NCI-H2029 (cell line): Measurements from ENCODE around the gene GALR1.
"Not testable (repeated sequence)": the region's sequence is repeated elsewhere in the genome, so short reads cannot be mapped to it uniquely, and the experiment has no call there.

Source experiments
- DNase-seq: peaks from one replicate; lab custom pipeline; 2025; lab: John Stamatoyannopoulos, UW

The GALR1 gene

GRCh38 chr18:77250926-77251729 lies 1.5 kb downstream of the GALR1 start:
- no peak for DNase-seq

GRCh38 chr18:77251730-77252050 lies 2.0 kb downstream of the GALR1 start:
- DNase-seq: no peak

- peak; percentile 15 for DNase-seq
Measured at GRCh38 chr18:77254711-77255405, 5.2 kb downstream of the GALR1 start.

- DNase-seq: no peak
Measured at GRCh38 chr18:77255426-77256105, 5.9 kb downstream of the GALR1 start.

GRCh38 chr18:77262643-77263465 lies 13.2 kb downstream of the GALR1 start:
- no peak for DNase-seq

- DNase-seq: no peak
Measured at GRCh38 chr18:77263466-77263763, 13.8 kb downstream of the GALR1 start.

- DNase-seq: no peak
Measured at GRCh38 chr18:77267969-77268368, 18.3 kb downstream of the GALR1 start.

GRCh38 chr18:77268456-77268855 lies 18.8 kb downstream of the GALR1 start:
- no peak for DNase-seq

GRCh38 chr18:77271576-77272481 lies 22.2 kb downstream of the GALR1 start:
- DNase-seq: no peak

GRCh38 chr18:77290841-77291240 lies 41.2 kb downstream of the GALR1 start:
- not testable (repeated sequence) for DNase-seq

- DNase-seq: no peak
Measured at GRCh38 chr18:77298172-77298571, 48.5 kb downstream of the GALR1 start.

GRCh38 chr18:77299706-77300105 lies 50.1 kb downstream of the GALR1 start:
- DNase-seq: no peak

- DNase-seq: no peak
Measured at GRCh38 chr18:77300579-77300978, 50.9 kb downstream of the GALR1 start.

- DNase-seq: no peak
Measured at GRCh38 chr18:77304268-77304667, 54.6 kb downstream of the GALR1 start.

GRCh38 chr18:77305676-77306075 lies 56.0 kb downstream of the GALR1 start:
- no peak for DNase-seq

- DNase-seq: no peak
Measured at GRCh38 chr18:77308216-77308615, 58.6 kb downstream of the GALR1 start.

- no peak for DNase-seq
Measured at GRCh38 chr18:77314511-77314910, 64.9 kb downstream of the GALR1 start.

GRCh38 chr18:77314952-77315351 lies 65.3 kb downstream of the GALR1 start:
- no peak for DNase-seq

- DNase-seq: no peak
Measured at GRCh38 chr18:77316008-77316407, 66.4 kb downstream of the GALR1 start.

- DNase-seq: no peak
Measured at GRCh38 chr18:77316641-77317040, 67.0 kb downstream of the GALR1 start.

- no peak for DNase-seq
Measured at GRCh38 chr18:77320971-77321559, 71.4 kb downstream of the GALR1 start.
